Right lobe of liver (tissue), 6 donors: ENCODE results near the gene PRSS2. TPM values are rescaled to one million over a fixed set of nuclear protein-coding genes. Genes with fewer than 3 reads are reported as not detected.
"Not testable (repeated sequence)": the region's sequence is repeated elsewhere in the genome, so short reads cannot be mapped to it uniquely, and the experiment has no call there.

ENCODE experiments used
- ATAC-seq, 4 donors: fragments of 200-7000 bp; cut with Tn5 transposase; one replicate each; pipeline ENCODE4 v1.9.1; 2020; ENCODE audit warnings: mild to moderate bottlenecking in 4 of 4, moderate library complexity in 4 of 4
- DNase-seq, 3 donors: peaks; one replicate each; pipeline ENCODE4 v3.0.0-alpha.2; 2020
- H3K27ac ChIP-seq, 3 donors: fragments of 200-600 bp; one replicate each; pipeline ENCODE4 v1.8.0; 2022
- H3K27me3 ChIP-seq, 2 donors: fragments of 200-600 bp; one replicate each; pipeline ENCODE4 v1.8.0; 2022
- H3K36me3 ChIP-seq, 4 donors: fragments of 200-600 bp; sonication (generic) in 1 of 4; one replicate each; pipeline versions ENCODE4 v1.5.1 to v1.8.0; 2017 to 2022; ENCODE audit warnings: control low read depth in 1 of 4
- H3K4me1 ChIP-seq, 4 donors: fragments of 200-600 bp; sonication (generic) in 1 of 4; one replicate each; pipeline versions ENCODE4 v1.5.1 to v1.8.0; 2017 to 2022; ENCODE audit warnings: control low read depth in 1 of 4
- H3K4me3 ChIP-seq, 3 donors: fragments of 200-600 bp; one replicate each; pipeline ENCODE4 v1.8.0; 2022
- H3K9me3 ChIP-seq, 4 donors: fragments of 200-600 bp; sonication (generic) in 1 of 4; one replicate each; pipeline versions ENCODE4 v1.5.1 to v1.8.0; 2017 to 2022; ENCODE audit warnings: control low read depth in 1 of 4
- CTCF ChIP-seq, 4 donors: fragments of 200-600 bp in 3 of 4; fragments of 450-650 bp in 1 of 4; IDR thresholded peaks; one replicate each; pipeline versions ENCODE4 v1.5.1 to v1.8.0; 2016 to 2022; ENCODE audit warnings: antibody characterized with exemption in 4 of 4, mild to moderate bottlenecking in 2 of 4
- POLR2A ChIP-seq: fragments of 450-650 bp; IDR thresholded peaks from one replicate; pipeline ENCODE4 v1.6.1; 2017; ENCODE audit warnings: antibody characterized with exemption, mild to moderate bottlenecking
- WGBS: methylation state at CpG from one replicate; pipeline ENCODE4 v1.1.6; 2018; ENCODE audit warnings: low coverage, low lambda C conversion rate; ENCODE audit not compliant: insufficient coverage; ENCODE audit errors: missing lambda C conversion rate; 5-methylcytosine and 5-hydroxymethylcytosine counted together
- intact Hi-C, 2 donors: fragments of 100-400 bp; cut with DNase I; formaldehyde crosslinking; loops; one replicate each; pipeline versions ENCODE4 v1.11.2 to v1.14.1; 2022
- total RNA-seq, 6 experiments: library from RNA; depleted of rRNA in 2 of 6; stranded (reverse); fragments of >200 nt in 2 of 6; fragmentation: NEBNext Ultra II Directional in 3 of 6; extraction: Animal tissue kit (Norgen Biotek cat#: 25700) in 3 of 6; gene quantifications; one replicate each; pipeline versions ENCODE4 v1.1.0 to v1.2.4, GENCODE V29; 2016 to 2023
- donor health status: DM: no; HTN: yes; CAD: no.
- donor health status: DM: no; HTN: no; CAD: no.
- donor health status: DM: no; HTN: no; CAD: no.
- donor health status: DM: no; HTN: yes; CAD: no.
- donor health status: DM: no; HTN: yes; CAD: no.

Gene PRSS2
- total RNA-seq, 6 experiments from 2014 or later: 0.26 TPM; not detected in 5

- no peak for TF ChIP-seq POLR2A
- no peak for TF ChIP-seq CTCF (IDR thresholded peaks at IDR 0.05)
- Histone ChIP-seq H3K36me3 (no peaks in the 10 kb centered on the region), H3K4me1 (no peaks in the 10 kb centered on the region), H3K4me3 (no peak overlapping the region), H3K27ac (no peak overlapping the region), H3K9me3 (no peaks in the 10 kb centered on the region), H3K27me3 (no peaks in the 10 kb centered on the region)
- DNase-seq: no peak
- 54% methylated on average over 1 of the region's 1 CpG for WGBS
- intact Hi-C loops: no loop called here
- ATAC-seq: no peak
Measured at GRCh38 chr7:142759433-142759832, 11.3 kb upstream of the PRSS2 start.

GRCh38 chr7:142760071-142760642 lies 10.6 kb upstream of the PRSS2 start:
- intact Hi-C loops: no loop called here
- Histone ChIP-seq H3K36me3 (no peaks in the 10 kb centered on the region), H3K4me1 (no peaks in the 10 kb centered on the region), H3K27ac (no peak overlapping the region), H3K27me3 (no peaks in the 10 kb centered on the region), H3K9me3 (no peaks in the 10 kb centered on the region), H3K4me3 (no peak overlapping the region)
- TF ChIP-seq CTCF (IDR thresholded peaks at IDR 0.05) (no peak), POLR2A (no peak)
- WGBS: 70% methylated on average over 4 of the region's 5 CpGs
- DNase-seq (no peak), ATAC-seq (no peak)

GRCh38 chr7:142761606-142762005 lies 9.2 kb upstream of the PRSS2 start:
- DNase-seq, intact Hi-C loops: not testable (repeated sequence)

GRCh38 chr7:142762104-142762503 lies 8.7 kb upstream of the PRSS2 start:
- Histone ChIP-seq H3K27me3 (no peaks in the 10 kb centered on the region), H3K36me3 (no peaks in the 10 kb centered on the region), H3K4me1 (no peaks in the 10 kb centered on the region), H3K27ac (no peak overlapping the region), H3K4me3 (no peak overlapping the region), H3K9me3 (no peaks in the 10 kb centered on the region)
- DNase-seq: no peak
- no peak for ATAC-seq
- 55% methylated on average over 1 of the region's 1 CpG for WGBS
- no peak for TF ChIP-seq CTCF (IDR thresholded peaks at IDR 0.05)
- TF ChIP-seq POLR2A: no peak
- intact Hi-C loops: no loop called here

More at GRCh38 chr7:142761606-142762005, 9.2 kb upstream of the PRSS2 start:
- H3K4me1 ChIP-seq, H3K27ac ChIP-seq, H3K4me3 ChIP-seq, ATAC-seq, H3K36me3 ChIP-seq, H3K9me3 ChIP-seq, H3K27me3 ChIP-seq: not testable (repeated sequence)
- WGBS: 52% methylated on average over 2 of the region's 2 CpGs

GRCh38 chr7:142767451-142767850 lies 3.3 kb upstream of the PRSS2 start:
- Histone ChIP-seq H3K9me3 (no peaks in the 10 kb centered on the region), H3K4me3 (no peak overlapping the region), H3K27me3 (no peaks in the 10 kb centered on the region), H3K4me1 (no peaks in the 10 kb centered on the region), H3K27ac (no peak overlapping the region), H3K36me3 (no peaks in the 10 kb centered on the region)
- DNase-seq: no peak
- 47% methylated on average over 3 of the region's 3 CpGs for WGBS
- ATAC-seq: no peak
- intact Hi-C loops: no loop called here
- no peak for TF ChIP-seq CTCF (IDR thresholded peaks at IDR 0.05)
